ENCODE results near the gene CDH13. TPM values are rescaled to one million over a fixed set of nuclear protein-coding genes. Genes with fewer than 3 reads are reported as not detected.

The CDH13 gene
- total and polyA plus RNA-seq, 2 experiments from 2014 or later = 1.6 to 4.4 TPM

GRCh38 chr16:82963653-82964052 lies 336.9 kb downstream of the CDH13 start:
- Mint-ChIP-seq H3K4me1 (no peaks in the 10 kb centered on the region), H3K4me3 (no peak overlapping the region), H3K36me3 (ENCODE audit: low read depth) (no peaks in the 10 kb centered on the region; the same call in 2 of the 3 replicates), H3K9me3 (no peaks in the 10 kb centered on the region; the same call in 2 of the 3 replicates), H3K27ac (no peak overlapping the region), H3K27me3 (ENCODE audit: insufficient read depth, low read depth, poor library complexity) (peaks cover 4% of the 10 kb centered on the region)
- no peaks in the 10 kb centered on the region for H3K4me1 ChIP-seq (ENCODE audit: insufficient read depth)
- no peaks in the 10 kb centered on the region for H3K36me3 ChIP-seq (ENCODE audit: insufficient read depth)
- H3K27ac ChIP-seq (ENCODE audit: low read depth) = no peak overlapping the region
- 0 out of 2 replicates have a peak, but pooled peaks cover 3% of the 10 kb centered on the region for H3K9me2 ChIP-seq (ENCODE audit: insufficient read depth)
- DNase-seq (ENCODE audit: low spot score) (no peak), ATAC-seq (no peak)
- H3K4me3 ChIP-seq = no peak overlapping the region
- H3K79me2 ChIP-seq (replicated peaks; ENCODE audit: insufficient read depth) = no peaks in the 10 kb centered on the region
- no peaks in the 10 kb centered on the region for H3K27me3 ChIP-seq (ENCODE audit: insufficient read depth)
- no peak overlapping the region for H2AFZ ChIP-seq
- H3F3A ChIP-seq (replicated peaks; ENCODE audit: low read depth) = no peaks in the 10 kb centered on the region
- H3K4me2 ChIP-seq = no peak overlapping the region
- no peak for TF ChIP-seq REST (IDR thresholded peaks at IDR 0.05; ENCODE audit: unreplicated experiment)
- no peak for TF ChIP-seq ETS1 (IDR thresholded peaks at IDR 0.05)
- TF ChIP-seq STAT1 (IDR thresholded peaks at IDR 0.05; ENCODE audit: unreplicated experiment) = no peak
- no peak for TF ChIP-seq NANOG (IDR thresholded peaks at IDR 0.05; ENCODE audit: borderline replicate concordance)
- no peak for TF ChIP-seq ZNF114 (CRISPR knock-in tag; IDR thresholded peaks at IDR 0.05)
- no peak for TF ChIP-seq POLR2AphosphoS5 (IDR thresholded peaks at IDR 0.05; ENCODE audit: low read depth)
- TF ChIP-seq ZNF331 (CRISPR knock-in tag; IDR thresholded peaks at IDR 0.05; ENCODE audit: low read depth) = no peak
- TF ChIP-seq ZNF462 (CRISPR knock-in tag; IDR thresholded peaks at IDR 0.05) = no peak
- no peak for TF ChIP-seq EZH2phosphoT487 (IDR thresholded peaks at IDR 0.05; ENCODE audit: unreplicated experiment)
- TF ChIP-seq JUNB (IDR thresholded peaks at IDR 0.05; ENCODE audit: unreplicated experiment) = no peak
- TF ChIP-seq EZH2 (IDR thresholded peaks at IDR 0.05; ENCODE audit: low read depth, unreplicated experiment) = no peak
- no peak for TF ChIP-seq CTCF (conservative IDR thresholded peaks at IDR 0.05; ENCODE audit: low read depth in 2 of 2)
- no peaks in the 10 kb centered on the region for H4K20me1 ChIP-seq (replicated peaks; ENCODE audit: insufficient read depth)

Data from GM23338 (cell line).